ENCODE data around the gene CACNA1F.
A peak's percentile ranks its signal among the peaks of the same experiment; 100 is the strongest.

CACNA1F gene

GRCh38 chrX:49273181-49273727, 40.1 kb upstream of the CACNA1F start:
- no peaks in the 10 kb centered on the region for H3K9me3 ChIP-seq (ENCODE audit: insufficient read depth, low read depth, low read length)
- peak overlapping the region; percentile 83 for H3K4me2 ChIP-seq (ENCODE audit: low read depth, low read length, poor library complexity, severe bottlenecking)

GRCh38 chrX:49272421-49272820, 39.3 kb upstream of the CACNA1F start:
- Histone ChIP-seq H2AFZ (ENCODE audit: low read length) (no peak overlapping the region), H3K4me3 (ENCODE audit: low read length, poor library complexity, severe bottlenecking) (peak overlapping the region; percentile 86), H3K9me2 (replicated peaks; ENCODE audit: low read depth, low read length) (no peaks in the 10 kb centered on the region), H3K79me2 (ENCODE audit: insufficient read depth, low read length) (peaks cover 19% of the 10 kb centered on the region; the same call in 1 of the 2 replicates), H3K4me1 (ENCODE audit: insufficient read depth, low read length, poor library complexity, severe bottlenecking) (peaks cover 28% of the 10 kb centered on the region), H3K4me2 (ENCODE audit: low read depth, low read length, poor library complexity, severe bottlenecking) (peak overlapping the region; percentile 83), H3F3A (ENCODE audit: low read depth) (no peaks in the 10 kb centered on the region), H3K36me3 (ENCODE audit: insufficient read depth, low read length) (no peaks in the 10 kb centered on the region), H3K9me3 (ENCODE audit: insufficient read depth, low read depth, low read length) (no peaks in the 10 kb centered on the region), H4K20me1 (ENCODE audit: insufficient read depth, low read length, poor library complexity, severe bottlenecking) (peaks cover 8% of the 10 kb centered on the region), H3K27me3 (ENCODE audit: insufficient read depth, low read length, poor library complexity, severe bottlenecking) (no peaks in the 10 kb centered on the region), H3K9ac (ENCODE audit: low read depth, low read length, poor library complexity, severe bottlenecking) (peak overlapping the region; percentile 33)
- TF ChIP-seq EZH2phosphoT487 (IDR thresholded peaks at IDR 0.05; ENCODE audit: borderline replicate concordance), result no peak
- TF ChIP-seq CTCF (conservative IDR thresholded peaks at IDR 0.05; ENCODE audit: low read length), result no peak

More at GRCh38 chrX:49273181-49273727, 40.1 kb upstream of the CACNA1F start:
- H3K36me3 ChIP-seq (ENCODE audit: insufficient read depth, low read length), result no peaks in the 10 kb centered on the region
- peaks cover 8% of the 10 kb centered on the region for H4K20me1 ChIP-seq (ENCODE audit: insufficient read depth, low read length, poor library complexity, severe bottlenecking)
- H3K27me3 ChIP-seq (ENCODE audit: insufficient read depth, low read length, poor library complexity, severe bottlenecking), result no peaks in the 10 kb centered on the region
- H3K79me2 ChIP-seq (ENCODE audit: insufficient read depth, low read length), result peaks cover 19% of the 10 kb centered on the region; the same call in 1 of the 2 replicates
- H3K9ac ChIP-seq (ENCODE audit: low read depth, low read length, poor library complexity, severe bottlenecking), result peak overlapping the region; percentile 33
- no peaks in the 10 kb centered on the region for H3K9me2 ChIP-seq (replicated peaks; ENCODE audit: low read depth, low read length)
- H3F3A ChIP-seq (ENCODE audit: low read depth), result no peaks in the 10 kb centered on the region
- H3K4me1 ChIP-seq (ENCODE audit: insufficient read depth, low read length, poor library complexity, severe bottlenecking), result peaks cover 28% of the 10 kb centered on the region
- no peak overlapping the region for H2AFZ ChIP-seq (ENCODE audit: low read length)
- H3K4me3 ChIP-seq (ENCODE audit: low read length, poor library complexity, severe bottlenecking), result peak overlapping the region; percentile 86
- peak; percentile 18; the same call in 1 of the 2 replicates for TF ChIP-seq EZH2phosphoT487 (IDR thresholded peaks at IDR 0.05; ENCODE audit: borderline replicate concordance)
- TF ChIP-seq CTCF (conservative IDR thresholded peaks at IDR 0.05; ENCODE audit: low read length), result no peak

- H2AFZ ChIP-seq (ENCODE audit: low read length), result no peak overlapping the region
- TF ChIP-seq EZH2phosphoT487 (IDR thresholded peaks at IDR 0.05; ENCODE audit: borderline replicate concordance) (no peak), CTCF (conservative IDR thresholded peaks at IDR 0.05; ENCODE audit: low read length) (no peak)
- peak overlapping the region; percentile 83 for H3K4me2 ChIP-seq (ENCODE audit: low read depth, low read length, poor library complexity, severe bottlenecking)
- peaks cover 28% of the 10 kb centered on the region for H3K4me1 ChIP-seq (ENCODE audit: insufficient read depth, low read length, poor library complexity, severe bottlenecking)
- H3K27me3 ChIP-seq (ENCODE audit: insufficient read depth, low read length, poor library complexity, severe bottlenecking), result no peaks in the 10 kb centered on the region
- H3K9me3 ChIP-seq (ENCODE audit: insufficient read depth, low read depth, low read length), result no peaks in the 10 kb centered on the region
- H3K9ac ChIP-seq (ENCODE audit: low read depth, low read length, poor library complexity, severe bottlenecking), result peak overlapping the region; percentile 80
- peaks cover 8% of the 10 kb centered on the region for H4K20me1 ChIP-seq (ENCODE audit: insufficient read depth, low read length, poor library complexity, severe bottlenecking)
- peak overlapping the region; percentile 86 for H3K4me3 ChIP-seq (ENCODE audit: low read length, poor library complexity, severe bottlenecking)
- no peaks in the 10 kb centered on the region for H3K36me3 ChIP-seq (ENCODE audit: insufficient read depth, low read length)
- peaks cover 19% of the 10 kb centered on the region; the same call in 1 of the 2 replicates for H3K79me2 ChIP-seq (ENCODE audit: insufficient read depth, low read length)
- no peaks in the 10 kb centered on the region for H3K9me2 ChIP-seq (replicated peaks; ENCODE audit: low read depth, low read length)
- H3F3A ChIP-seq (ENCODE audit: low read depth), result no peaks in the 10 kb centered on the region
These were observed 38.2 kb upstream of the CACNA1F start for GRCh38 chrX:49271341-49271740.
